Hepatocyte (in vitro differentiated cells): Measurements from ENCODE around the gene NME7. TPM values are rescaled to one million over a fixed set of nuclear protein-coding genes. Genes with fewer than 3 reads are reported as not detected.

ENCODE experiments used
- DNase-seq: peaks from one replicate; pipeline ENCODE4 v3.0.0-alpha.2; 2016; ENCODE audit warnings: low spot score
- H2AFZ ChIP-seq: fragments of 200-600 bp; sonication (generic); 2 replicates; pipeline ENCODE4 v1.6.0; 2016; ENCODE audit warnings: antibody characterized with exemption, mild to moderate bottlenecking
- H3K27ac ChIP-seq: fragments of 200-600 bp; sonication (generic); 2 replicates; pipeline ENCODE4 v1.5.1; 2016; ENCODE audit warnings: mild to moderate bottlenecking
- H3K27me3 ChIP-seq: fragments of 200-600 bp; sonication (generic); 2 replicates; pipeline ENCODE4 v1.6.1; 2016
- H3K36me3 ChIP-seq: fragments of 200-600 bp; sonication (generic); replicated peaks from 2 replicates; pipeline ENCODE4 v1.5.1; 2016; ENCODE audit warnings: low read depth; ENCODE audit not compliant: insufficient read depth
- H3K4me1 ChIP-seq: fragments of 200-600 bp; sonication (generic); 2 replicates; pipeline ENCODE4 v1.5.1; 2016; ENCODE audit warnings: mild to moderate bottlenecking, moderate library complexity; ENCODE audit not compliant: insufficient read depth
- H3K4me2 ChIP-seq: fragments of 200-600 bp; sonication (generic); 2 replicates; pipeline ENCODE4 v1.6.0; 2016
- H3K4me3 ChIP-seq: fragments of 200-600 bp; sonication (generic); 2 replicates; pipeline ENCODE4 v1.5.1; 2016; ENCODE audit warnings: mild to moderate bottlenecking
- H3K79me2 ChIP-seq: fragments of 200-600 bp; sonication (generic); 2 replicates; pipeline ENCODE4 v1.6.0; 2017; ENCODE audit warnings: mild to moderate bottlenecking
- H3K9me2 ChIP-seq: fragments of 200-600 bp; sonication (generic); replicated peaks from 2 replicates; pipeline ENCODE4 v1.6.0; 2017; ENCODE audit warnings: mild to moderate bottlenecking; ENCODE audit not compliant: insufficient read depth
- H3K9me3 ChIP-seq: fragments of 200-600 bp; sonication (generic); 2 replicates; pipeline ENCODE4 v1.5.1; 2016; ENCODE audit warnings: low read depth, mild to moderate bottlenecking
- H4K20me1 ChIP-seq: fragments of 200-600 bp; sonication (generic); 2 replicates; pipeline ENCODE4 v1.6.0; 2016; ENCODE audit warnings: mild to moderate bottlenecking; ENCODE audit not compliant: insufficient read depth, poor library complexity, severe bottlenecking
- CTCF ChIP-seq: fragments of 200-600 bp; sonication (generic); IDR thresholded peaks from 2 replicates; pipeline ENCODE4 v1.5.1; 2016; ENCODE audit warnings: antibody characterized with exemption, mild to moderate bottlenecking; ENCODE audit not compliant: poor library complexity
- EZH2 ChIP-seq: fragments of 200-600 bp; sonication (generic); IDR thresholded peaks from 2 replicates; pipeline ENCODE4 v1.6.1; 2016; ENCODE audit warnings: antibody characterized with exemption, mild to moderate bottlenecking, borderline replicate concordance
- EZH2phosphoT487 ChIP-seq: fragments of 200-600 bp; sonication (generic); IDR thresholded peaks from one replicate; pipeline ENCODE4 v1.6.1; 2018; ENCODE audit warnings: antibody characterized with exemption, mild to moderate bottlenecking, low read depth, moderate library complexity; ENCODE audit not compliant: unreplicated experiment, severe bottlenecking
- WGBS: methylation state at CpG from one replicate; pipeline ENCODE4 v1.1.6; 2016; ENCODE audit warnings: low lambda C conversion rate; ENCODE audit errors: missing lambda C conversion rate; 5-methylcytosine and 5-hydroxymethylcytosine counted together
- polyA plus RNA-seq: library from polyadenylated mRNA; unstranded; fragments of >200 nt; fragmentation: Nextera tagmentation; extraction: Ambion mirVana; gene quantifications from 2 replicates; pipeline ENCODE4 v1.2.1, GENCODE V29; 2016
- total RNA-seq: library from RNA; depleted of rRNA; stranded (reverse); fragments of >200 nt; gene quantifications from 2 replicates; pipeline ENCODE4 v1.2.3, GENCODE V29; 2014

The NME7 gene
- total and polyA plus RNA-seq, 2 experiments from 2014 or later: 13.7 to 76.5 TPM

- no peaks in the 10 kb centered on the region for H3K9me3 ChIP-seq
- H3K36me3 ChIP-seq: no peaks in the 10 kb centered on the region
- H3K9me2 ChIP-seq: no peaks in the 10 kb centered on the region
- no peaks in the 10 kb centered on the region for H3K79me2 ChIP-seq
- H3K4me3 ChIP-seq: no peak overlapping the region
- no peaks in the 10 kb centered on the region for H3K27me3 ChIP-seq
- no peak overlapping the region for H3K4me2 ChIP-seq
- no peaks in the 10 kb centered on the region for H3K4me1 ChIP-seq
- no peak overlapping the region for H3K27ac ChIP-seq
- no peak overlapping the region for H2AFZ ChIP-seq
- no peaks in the 10 kb centered on the region for H4K20me1 ChIP-seq
- WGBS: 99% methylated on average over 3 of the region's 3 CpGs
- TF ChIP-seq EZH2 (no peak), CTCF (no peak)
- no peak for DNase-seq
These were observed 164.6 kb downstream of the NME7 start for GRCh38 chr1:169202791-169203665.

- Histone ChIP-seq H3K9me2 (no peaks in the 10 kb centered on the region), H3K4me3 (no peak overlapping the region), H4K20me1 (no peaks in the 10 kb centered on the region), H3K4me1 (no peaks in the 10 kb centered on the region), H3K4me2 (no peak overlapping the region), H3K27ac (no peak overlapping the region), H3K27me3 (no peaks in the 10 kb centered on the region), H2AFZ (no peak overlapping the region), H3K79me2 (no peaks in the 10 kb centered on the region), H3K9me3 (no peaks in the 10 kb centered on the region), H3K36me3 (no peaks in the 10 kb centered on the region)
- DNase-seq: no peak
- 82% methylated on average over 5 of the region's 5 CpGs for WGBS
- TF ChIP-seq EZH2 (no peak), CTCF (no peak), EZH2phosphoT487 (no peak)
These were observed 166.4 kb downstream of the NME7 start for GRCh38 chr1:169201084-169201619.

GRCh38 chr1:169200319-169200718 is 167.3 kb downstream of the NME7 start:
- no peak overlapping the region for H3K4me2 ChIP-seq
- H3K27me3 ChIP-seq: no peaks in the 10 kb centered on the region
- no peak overlapping the region for H2AFZ ChIP-seq
- H3K4me1 ChIP-seq: no peaks in the 10 kb centered on the region
- H3K4me3 ChIP-seq: no peak overlapping the region
- H3K36me3 ChIP-seq: no peaks in the 10 kb centered on the region
- H3K79me2 ChIP-seq: no peaks in the 10 kb centered on the region
- no peak overlapping the region for H3K27ac ChIP-seq
- TF ChIP-seq CTCF: no peak
- no peak for TF ChIP-seq EZH2
- TF ChIP-seq EZH2phosphoT487: no peak
- no peak for DNase-seq
- no peaks in the 10 kb centered on the region for H4K20me1 ChIP-seq
- no peaks in the 10 kb centered on the region for H3K9me2 ChIP-seq
- H3K9me3 ChIP-seq: no peaks in the 10 kb centered on the region
